ENCODE results near the gene GRIFIN. TPM values are rescaled to one million over a fixed set of nuclear protein-coding genes. Genes with fewer than 3 reads are reported as not detected.

GRIFIN gene
- total RNA-seq, 2 donors from 2014 or later, result not detected

DNA sequence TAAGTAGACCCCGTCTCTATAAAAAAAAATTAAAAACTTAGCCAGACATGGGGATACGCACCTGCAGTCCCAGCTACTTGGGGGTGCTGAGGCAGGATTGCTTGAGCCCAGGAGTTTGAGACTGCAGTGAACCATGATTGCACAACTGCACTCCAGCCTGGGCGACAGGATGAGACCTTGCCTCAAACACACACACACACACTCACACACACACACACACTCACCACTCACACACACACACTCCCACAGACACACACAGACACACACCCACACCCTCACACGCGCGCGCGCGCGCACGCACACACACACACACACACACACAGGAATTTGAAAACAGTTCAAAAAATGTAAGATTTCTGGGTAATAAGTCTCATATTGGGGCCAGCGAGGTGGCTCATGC is 8.7 kb upstream of the GRIFIN start:
- intact Hi-C loops (cut with DNase I), result no loop called here
- H3K4me1 ChIP-seq (replicated peaks), result no peaks in the 10 kb centered on the region
- H3K4me3 ChIP-seq, result no peak overlapping the region
- no peak for DNase-seq (ENCODE audit: low spot score)
- TF ChIP-seq POLR2AphosphoS5 (IDR thresholded peaks at IDR 0.05) (no peak), POLR2A (IDR thresholded peaks at IDR 0.05) (no peak)
- TF ChIP-seq, protein P1, sequence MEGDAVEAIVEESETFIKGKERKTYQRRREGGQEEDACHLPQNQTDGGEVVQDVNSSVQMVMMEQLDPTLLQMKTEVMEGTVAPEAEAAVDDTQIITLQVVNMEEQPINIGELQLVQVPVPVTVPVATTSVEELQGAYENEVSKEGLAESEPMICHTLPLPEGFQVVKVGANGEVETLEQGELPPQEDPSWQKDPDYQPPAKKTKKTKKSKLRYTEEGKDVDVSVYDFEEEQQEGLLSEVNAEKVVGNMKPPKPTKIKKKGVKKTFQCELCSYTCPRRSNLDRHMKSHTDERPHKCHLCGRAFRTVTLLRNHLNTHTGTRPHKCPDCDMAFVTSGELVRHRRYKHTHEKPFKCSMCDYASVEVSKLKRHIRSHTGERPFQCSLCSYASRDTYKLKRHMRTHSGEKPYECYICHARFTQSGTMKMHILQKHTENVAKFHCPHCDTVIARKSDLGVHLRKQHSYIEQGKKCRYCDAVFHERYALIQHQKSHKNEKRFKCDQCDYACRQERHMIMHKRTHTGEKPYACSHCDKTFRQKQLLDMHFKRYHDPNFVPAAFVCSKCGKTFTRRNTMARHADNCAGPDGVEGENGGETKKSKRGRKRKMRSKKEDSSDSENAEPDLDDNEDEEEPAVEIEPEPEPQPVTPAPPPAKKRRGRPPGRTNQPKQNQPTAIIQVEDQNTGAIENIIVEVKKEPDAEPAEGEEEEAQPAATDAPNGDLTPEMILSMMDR (IDR thresholded peaks at IDR 0.05), result no peak
- 88% methylated on average over 12 of the region's 12 CpGs for WGBS
- H3K36me3 ChIP-seq, result no peaks in the 10 kb centered on the region
- H3K27ac ChIP-seq, result no peak overlapping the region
- no peaks in the 10 kb centered on the region for H3K27me3 ChIP-seq (replicated peaks; ENCODE audit: insufficient read depth)
- no peaks in the 10 kb centered on the region for H3K9me3 ChIP-seq

DNA sequence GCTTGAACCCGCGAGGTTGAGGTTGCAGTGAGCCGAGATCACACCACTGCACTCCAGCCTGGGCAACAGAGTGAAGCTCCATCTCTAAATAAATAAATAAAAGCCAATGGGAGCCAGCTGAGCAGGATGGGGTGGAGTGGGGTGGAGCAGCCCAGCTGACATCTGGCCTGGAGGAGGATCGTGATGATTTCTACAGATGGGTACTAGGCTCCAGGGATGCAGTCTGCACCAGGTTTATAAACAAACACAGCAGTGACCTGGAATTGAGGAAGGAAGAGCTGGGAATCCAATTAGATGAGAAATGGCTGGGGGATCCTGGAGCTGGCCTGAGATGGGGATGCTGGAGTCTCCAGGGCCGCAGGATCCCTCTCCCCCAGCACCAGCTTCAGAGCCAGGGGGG is 7.3 kb upstream of the GRIFIN start:
- TF ChIP-seq, protein P1 (IDR thresholded peaks at IDR 0.05), result no peak
- no peak for TF ChIP-seq POLR2AphosphoS5 (IDR thresholded peaks at IDR 0.05)
- TF ChIP-seq POLR2A (IDR thresholded peaks at IDR 0.05), result no peak
- H3K36me3 ChIP-seq, result no peaks in the 10 kb centered on the region
- H3K27me3 ChIP-seq (replicated peaks; ENCODE audit: insufficient read depth), result no peaks in the 10 kb centered on the region
- H3K27ac ChIP-seq, result no peak overlapping the region
- no peaks in the 10 kb centered on the region for H3K9me3 ChIP-seq
- 77% methylated on average over 5 of the region's 5 CpGs for WGBS
- DNase-seq (ENCODE audit: low spot score), result no peak
- H3K4me3 ChIP-seq, result no peak overlapping the region
- intact Hi-C loops (cut with DNase I), result no loop called here
- H3K4me1 ChIP-seq (replicated peaks), result peaks cover 3% of the 10 kb centered on the region

DNA sequence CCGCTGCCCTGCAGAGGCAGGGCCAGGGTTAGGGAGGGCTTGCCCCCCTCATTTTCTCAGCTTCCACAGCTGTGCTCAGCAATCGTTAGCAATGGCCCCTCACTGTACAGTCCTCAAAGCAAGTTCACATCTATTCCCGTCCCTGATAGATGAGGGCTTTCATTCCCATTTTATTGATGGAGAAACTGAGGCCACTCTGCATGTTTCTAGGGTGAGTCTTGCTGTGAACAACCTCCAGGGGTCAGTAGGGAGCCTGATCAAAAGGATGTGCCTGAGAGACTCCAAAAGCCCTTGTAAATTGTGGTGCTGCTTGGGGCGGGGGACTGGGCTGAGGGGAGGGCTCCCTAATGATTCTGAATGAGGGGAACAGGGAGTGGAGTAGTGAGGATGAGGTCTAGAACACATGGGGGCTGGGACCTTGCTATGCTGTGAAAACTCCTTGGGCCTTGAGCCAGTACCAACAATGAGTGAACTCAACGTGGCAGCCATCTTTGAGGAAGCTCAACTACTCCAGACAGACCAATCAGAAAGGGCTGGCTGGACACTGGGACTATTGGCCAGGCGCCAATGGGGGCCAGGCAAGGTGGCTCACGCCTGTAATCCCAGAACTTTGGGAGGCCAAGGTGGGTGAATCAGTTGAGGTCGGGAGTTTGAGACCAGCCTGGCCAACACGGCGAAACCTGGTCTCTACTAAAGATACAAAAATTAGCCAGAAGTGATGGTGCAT is 6.7 kb upstream of the GRIFIN start:
- no peaks in the 10 kb centered on the region for H3K27me3 ChIP-seq (replicated peaks; ENCODE audit: insufficient read depth)
- WGBS, result 86% methylated on average over 10 of the region's 10 CpGs
- intact Hi-C loops (cut with DNase I), result no loop called here

DNA sequence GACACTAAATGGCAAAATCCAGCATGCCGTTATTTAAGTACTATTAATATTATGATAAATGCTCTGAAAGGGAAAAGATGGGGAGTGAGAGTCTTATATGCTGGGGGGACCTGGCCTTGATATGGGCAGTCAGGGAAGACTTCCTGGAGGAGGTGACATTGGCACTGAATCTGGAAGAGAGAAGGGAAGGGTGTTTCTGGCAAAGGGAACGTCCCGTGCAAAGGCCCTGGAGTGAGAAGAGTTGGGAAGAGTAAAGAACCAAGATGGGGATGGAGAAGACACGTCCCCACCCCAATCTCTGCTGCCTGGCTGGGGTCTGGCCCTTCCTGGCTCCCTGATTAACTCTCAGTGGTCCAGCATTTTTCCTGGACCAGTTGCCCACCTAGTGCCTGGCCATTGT is 5.0 kb upstream of the GRIFIN start:
- no peak overlapping the region for H3K4me3 ChIP-seq
- no peak for DNase-seq (ENCODE audit: low spot score)
- TF ChIP-seq POLR2AphosphoS5 (IDR thresholded peaks at IDR 0.05), result no peak
- no peak for TF ChIP-seq POLR2A (IDR thresholded peaks at IDR 0.05)
- TF ChIP-seq, protein P1 (IDR thresholded peaks at IDR 0.05), result no peak
- H3K4me1 ChIP-seq (replicated peaks), result peaks cover 11% of the 10 kb centered on the region
- intact Hi-C loops (cut with DNase I), result no loop called here
- no peak overlapping the region for H3K27ac ChIP-seq
- H3K36me3 ChIP-seq, result no peaks in the 10 kb centered on the region
- H3K9me3 ChIP-seq, result no peaks in the 10 kb centered on the region
- 90% methylated on average over 4 of the region's 4 CpGs for WGBS
- H3K27me3 ChIP-seq (replicated peaks; ENCODE audit: insufficient read depth), result no peaks in the 10 kb centered on the region

More for the DNA sequence above, 6.7 kb upstream of the GRIFIN start:
- H3K4me1 ChIP-seq (replicated peaks), result peaks cover 9% of the 10 kb centered on the region
- no peak overlapping the region for H3K4me3 ChIP-seq
- no peak for TF ChIP-seq POLR2A (IDR thresholded peaks at IDR 0.05)
- TF ChIP-seq POLR2AphosphoS5 (IDR thresholded peaks at IDR 0.05), result no peak
- TF ChIP-seq, protein P1 (IDR thresholded peaks at IDR 0.05), result no peak
- DNase-seq (ENCODE audit: low spot score), result no peak
- no peaks in the 10 kb centered on the region for H3K9me3 ChIP-seq
- H3K27ac ChIP-seq, result no peak overlapping the region
- H3K36me3 ChIP-seq, result no peaks in the 10 kb centered on the region

DNA sequence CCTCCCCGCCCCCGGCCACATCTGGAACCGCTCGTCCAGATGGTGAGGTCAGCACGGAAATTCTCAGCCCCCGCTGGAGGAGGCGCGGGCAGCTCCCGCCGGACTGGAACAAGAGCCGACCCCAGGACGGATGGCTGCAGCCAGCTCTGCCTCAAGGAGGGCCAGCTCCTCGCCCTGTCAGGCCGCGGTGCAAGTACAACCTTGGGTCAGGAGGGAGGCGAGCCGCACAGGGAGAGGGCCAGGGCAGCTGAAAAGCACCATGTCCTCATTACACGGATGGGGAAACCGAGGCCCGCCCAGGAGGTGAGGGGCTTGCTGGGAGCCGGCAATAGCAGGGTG is 3.8 kb upstream of the GRIFIN start:
- intact Hi-C loops (cut with DNase I), result no loop called here
- Histone ChIP-seq H3K27me3 (replicated peaks; ENCODE audit: insufficient read depth) (no peaks in the 10 kb centered on the region), H3K4me3 (no peak overlapping the region), H3K4me1 (replicated peaks) (peaks cover 11% of the 10 kb centered on the region), H3K36me3 (no peaks in the 10 kb centered on the region), H3K9me3 (no peaks in the 10 kb centered on the region), H3K27ac (no peak overlapping the region)
- DNase-seq (ENCODE audit: low spot score), result no peak
- WGBS, result 51% methylated on average over 20 of the region's 21 CpGs
- TF ChIP-seq, protein P1 (IDR thresholded peaks at IDR 0.05), result no peak
- TF ChIP-seq POLR2AphosphoS5 (IDR thresholded peaks at IDR 0.05) (no peak), POLR2A (IDR thresholded peaks at IDR 0.05) (no peak)
